Esophagus squamous epithelium (tissue), 5 donors: ENCODE data around the gene DRAXIN. TPM values are rescaled to one million over a fixed set of nuclear protein-coding genes. Genes with fewer than 3 reads are reported as not detected.

Experiments
- DNase-seq: peaks from one replicate; lab custom pipeline; 2025; lab: John Stamatoyannopoulos, UW
- H3K27ac ChIP-seq, 4 donors: fragments of 200-600 bp; sonication (generic); one replicate each; pipeline ENCODE4 v1.5.1; 2016 to 2019; ENCODE audit warnings: mild to moderate bottlenecking in 1 of 4
- H3K27me3 ChIP-seq, 4 donors: fragments of 200-600 bp; sonication (generic); 1 replicate in 3 of 4; 2 replicates in 1 of 4; pipeline versions ENCODE4 v1.5.1 to v1.6.0; 2017 to 2021; ENCODE audit warnings: antibody characterized with exemption in 1 of 4
- H3K36me3 ChIP-seq, 3 donors: fragments of 200-600 bp; sonication (generic); one replicate each; pipeline ENCODE4 v1.5.1; 2016 to 2019
- H3K4me1 ChIP-seq, 3 donors: fragments of 200-600 bp; sonication (generic); one replicate each; pipeline ENCODE4 v1.5.1; 2017 to 2019
- H3K4me3 ChIP-seq, 4 donors: fragments of 200-600 bp; sonication (generic); 1 replicate in 3 of 4; 2 replicates in 1 of 4; pipeline ENCODE4 v1.5.1; 2016 to 2019; ENCODE audit warnings: mild to moderate bottlenecking in 2 of 4, moderate library complexity in 1 of 4
- H3K9me3 ChIP-seq, 3 donors: fragments of 200-600 bp; sonication (generic); one replicate each; pipeline ENCODE4 v1.5.1; 2016 to 2019
- POLR2A ChIP-seq, 4 donors: fragments of 450-650 bp; IDR thresholded peaks; one replicate each; pipeline ENCODE4 v1.6.1; 2017; ENCODE audit warnings: antibody characterized with exemption in 4 of 4, mild to moderate bottlenecking in 4 of 4, moderate library complexity in 3 of 4
- WGBS, 2 donors: methylation state at CpG; one replicate each; pipeline ENCODE4 v1.1.5; 2018; 5-methylcytosine and 5-hydroxymethylcytosine counted together
- intact Hi-C: fragments of 100-400 bp; cut with DNase I; formaldehyde crosslinking; loops from one replicate; pipeline ENCODE4 v1.15.0; 2022
- total RNA-seq, 4 donors: library from RNA; depleted of rRNA; stranded (reverse); fragments of >200 nt; gene quantifications; one replicate each; pipeline ENCODE4 v1.1.0, GENCODE V29; 2016
- TF ChIP-seq, protein P1 (sequence below), 6 experiments: fragments of 450-650 bp in 4 of 6; fragments of 200-600 bp in 2 of 6; sonication (generic) in 2 of 6; IDR thresholded peaks; one replicate each; pipeline ENCODE4 v1.5.1; 2016 to 2019; ENCODE audit warnings: antibody characterized with exemption in 6 of 6, mild to moderate bottlenecking in 4 of 6, moderate library complexity in 4 of 6
- donor health status: DM: yes; HTN: yes; CAD: no.

DRAXIN gene
- total RNA-seq, 4 donors from 2014 or later, result not detected

- H3K36me3 ChIP-seq, result no peaks in the 10 kb centered on the region
- no peaks in the 10 kb centered on the region for H3K27me3 ChIP-seq
- no peaks in the 10 kb centered on the region for H3K4me1 ChIP-seq
- no peak overlapping the region for H3K27ac ChIP-seq
- DNase-seq, result no peak
- no peak overlapping the region for H3K4me3 ChIP-seq
- TF ChIP-seq, protein P1, sequence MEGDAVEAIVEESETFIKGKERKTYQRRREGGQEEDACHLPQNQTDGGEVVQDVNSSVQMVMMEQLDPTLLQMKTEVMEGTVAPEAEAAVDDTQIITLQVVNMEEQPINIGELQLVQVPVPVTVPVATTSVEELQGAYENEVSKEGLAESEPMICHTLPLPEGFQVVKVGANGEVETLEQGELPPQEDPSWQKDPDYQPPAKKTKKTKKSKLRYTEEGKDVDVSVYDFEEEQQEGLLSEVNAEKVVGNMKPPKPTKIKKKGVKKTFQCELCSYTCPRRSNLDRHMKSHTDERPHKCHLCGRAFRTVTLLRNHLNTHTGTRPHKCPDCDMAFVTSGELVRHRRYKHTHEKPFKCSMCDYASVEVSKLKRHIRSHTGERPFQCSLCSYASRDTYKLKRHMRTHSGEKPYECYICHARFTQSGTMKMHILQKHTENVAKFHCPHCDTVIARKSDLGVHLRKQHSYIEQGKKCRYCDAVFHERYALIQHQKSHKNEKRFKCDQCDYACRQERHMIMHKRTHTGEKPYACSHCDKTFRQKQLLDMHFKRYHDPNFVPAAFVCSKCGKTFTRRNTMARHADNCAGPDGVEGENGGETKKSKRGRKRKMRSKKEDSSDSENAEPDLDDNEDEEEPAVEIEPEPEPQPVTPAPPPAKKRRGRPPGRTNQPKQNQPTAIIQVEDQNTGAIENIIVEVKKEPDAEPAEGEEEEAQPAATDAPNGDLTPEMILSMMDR (IDR thresholded peaks at IDR 0.05), result no peak
- no peak for TF ChIP-seq POLR2A (IDR thresholded peaks at IDR 0.05)
- no peaks in the 10 kb centered on the region for H3K9me3 ChIP-seq
- WGBS, 2 donors, result 50 to 52% methylated on average over 1 to 2 of the region's 5 CpGs
- intact Hi-C loops, result no loop called here
These were observed 80.9 kb downstream of the DRAXIN start for GRCh38 chr1:11772458-11772857.

GRCh38 chr1:11774753-11775152 is 83.2 kb downstream of the DRAXIN start:
- Histone ChIP-seq H3K4me3 (no peak overlapping the region), H3K27me3 (no peaks in the 10 kb centered on the region), H3K9me3 (no peaks in the 10 kb centered on the region), H3K27ac (no peak overlapping the region), H3K4me1 (no peaks in the 10 kb centered on the region), H3K36me3 (no peaks in the 10 kb centered on the region)
- TF ChIP-seq, protein P1 (IDR thresholded peaks at IDR 0.05), result no peak
- TF ChIP-seq POLR2A (IDR thresholded peaks at IDR 0.05), result no peak
- 81 to 92% methylated on average over 9 of the region's 9 CpGs for WGBS, 2 donors
- DNase-seq, result no peak
- intact Hi-C loops, result no loop called here

Other genes starting within 250 kb of the DRAXIN start
- under 1 TPM in 1 of 4 donors, not detected in 3; 0.67 TPM for gene DISP3, start 212.6 kb upstream of the DRAXIN start, total RNA-seq
- gene FBXO2, start 37.3 kb upstream of the DRAXIN start, total RNA-seq, result 10 to 100 TPM in 1 of 4 donors, 1 to 10 TPM in 3; 2.6 to 13.6 (median 8.0) TPM
- 10 to 100 TPM in 1 of 4 donors, 1 to 10 TPM in 3; 5.0 to 20.4 (median 7.0) TPM for gene FBXO44, start 36.8 kb upstream of the DRAXIN start, total RNA-seq
- gene FBXO6, start 27.5 kb upstream of the DRAXIN start, total RNA-seq, result 10 to 100 TPM; 11.6 to 20.2 (median 12.2) TPM
- gene MAD2L2, start 10.6 kb upstream of the DRAXIN start, total RNA-seq, result 10 to 100 TPM; 12.1 to 22.8 (median 18.9) TPM
- 10 to 100 TPM; 34.5 to 89.5 (median 50.7) TPM for gene AGTRAP, start 44.4 kb downstream of the DRAXIN start, total RNA-seq
- gene C1orf167, start 70.5 kb downstream of the DRAXIN start, total RNA-seq, result 1 to 10 TPM in 1 of 4 donors, under 1 TPM in 2, not detected in 1; 0.31 to 2.6 (median 0.76) TPM
- 10 to 100 TPM; 15.6 to 30.1 (median 25.4) TPM for gene MTHFR, start 114.3 kb downstream of the DRAXIN start, total RNA-seq
- gene CLCN6, start 114.5 kb downstream of the DRAXIN start, total RNA-seq, result 10 to 100 TPM in 2 of 4 donors, 1 to 10 TPM in 2; 4.2 to 13.5 (median 9.9) TPM
- gene NPPA, start 156.1 kb downstream of the DRAXIN start, total RNA-seq, result not detected
- not detected for gene NPPB, start 167.2 kb downstream of the DRAXIN start, total RNA-seq
- gene KIAA2013, start 234.7 kb downstream of the DRAXIN start, total RNA-seq, result 10 to 100 TPM; 40.4 to 50.5 (median 47.9) TPM
- 10 to 100 TPM; 29.8 to 38.1 (median 34.3) TPM for gene PLOD1, start 243.0 kb downstream of the DRAXIN start, total RNA-seq